Measurements from ENCODE around the gene WWOX.

The WWOX gene

GRCh38 chr16:78431701-78432100 lies 332.2 kb downstream of the WWOX start:
- no peaks in the 10 kb centered on the region for H3K9me3 ChIP-seq (ENCODE audit: control insufficient read depth, low read length)
- no peaks in the 10 kb centered on the region for H3K4me1 ChIP-seq (ENCODE audit: control insufficient read depth, insufficient read depth, low read length)
- no peak overlapping the region for H3K4me3 ChIP-seq (ENCODE audit: low read length)
- no peaks in the 10 kb centered on the region for H3K36me3 ChIP-seq (ENCODE audit: control insufficient read depth, insufficient read depth, low read length, severe bottlenecking)
- H3K9ac ChIP-seq (ENCODE audit: low read length): no peak overlapping the region
- DNase-seq (ENCODE audit: low read depth): no peak
- H3K27me3 ChIP-seq (replicated peaks; ENCODE audit: control insufficient read depth, insufficient read depth, low read length): no peaks in the 10 kb centered on the region

- no peak overlapping the region for H3K4me3 ChIP-seq (ENCODE audit: low read length)
- H3K4me1 ChIP-seq (ENCODE audit: control insufficient read depth, insufficient read depth, low read length): no peaks in the 10 kb centered on the region
- H3K9me3 ChIP-seq (ENCODE audit: control insufficient read depth, low read length): no peaks in the 10 kb centered on the region
- no peaks in the 10 kb centered on the region for H3K27me3 ChIP-seq (replicated peaks; ENCODE audit: control insufficient read depth, insufficient read depth, low read length)
- H3K9ac ChIP-seq (ENCODE audit: low read length): no peak overlapping the region
- no peak for DNase-seq (ENCODE audit: low read depth)
- H3K36me3 ChIP-seq (ENCODE audit: control insufficient read depth, insufficient read depth, low read length, severe bottlenecking): no peaks in the 10 kb centered on the region
Observed at GRCh38 chr16:78432451-78432850, 333.0 kb downstream of the WWOX start.

- Histone ChIP-seq H3K27me3 (replicated peaks; ENCODE audit: control insufficient read depth, insufficient read depth, low read length) (no peaks in the 10 kb centered on the region), H3K4me1 (ENCODE audit: control insufficient read depth, insufficient read depth, low read length) (no peaks in the 10 kb centered on the region), H3K9ac (ENCODE audit: low read length) (no peak overlapping the region), H3K36me3 (ENCODE audit: control insufficient read depth, insufficient read depth, low read length, severe bottlenecking) (no peaks in the 10 kb centered on the region), H3K9me3 (ENCODE audit: control insufficient read depth, low read length) (no peaks in the 10 kb centered on the region), H3K4me3 (ENCODE audit: low read length) (no peak overlapping the region)
- DNase-seq (ENCODE audit: low read depth): no peak
Observed at GRCh38 chr16:78433116-78433515, 333.7 kb downstream of the WWOX start.

GRCh38 chr16:78434401-78434800 lies 334.9 kb downstream of the WWOX start:
- Histone ChIP-seq H3K36me3 (ENCODE audit: control insufficient read depth, insufficient read depth, low read length, severe bottlenecking) (no peaks in the 10 kb centered on the region), H3K4me1 (ENCODE audit: control insufficient read depth, insufficient read depth, low read length) (no peaks in the 10 kb centered on the region), H3K9me3 (ENCODE audit: control insufficient read depth, low read length) (no peaks in the 10 kb centered on the region), H3K4me3 (ENCODE audit: low read length) (no peak overlapping the region), H3K27me3 (replicated peaks; ENCODE audit: control insufficient read depth, insufficient read depth, low read length) (no peaks in the 10 kb centered on the region), H3K9ac (ENCODE audit: low read length) (no peak overlapping the region)
- DNase-seq (ENCODE audit: low read depth): no peak

- Histone ChIP-seq H3K4me1 (ENCODE audit: control insufficient read depth, insufficient read depth, low read length) (no peaks in the 10 kb centered on the region), H3K36me3 (ENCODE audit: control insufficient read depth, insufficient read depth, low read length, severe bottlenecking) (no peaks in the 10 kb centered on the region), H3K27me3 (replicated peaks; ENCODE audit: control insufficient read depth, insufficient read depth, low read length) (no peaks in the 10 kb centered on the region), H3K4me3 (ENCODE audit: low read length) (no peak overlapping the region), H3K9ac (ENCODE audit: low read length) (no peak overlapping the region), H3K9me3 (ENCODE audit: control insufficient read depth, low read length) (no peaks in the 10 kb centered on the region)
- no peak for DNase-seq (ENCODE audit: low read depth)
Observed at GRCh38 chr16:78435260-78435659, 335.8 kb downstream of the WWOX start.

- H3K4me1 ChIP-seq (ENCODE audit: control insufficient read depth, insufficient read depth, low read length): no peaks in the 10 kb centered on the region
- H3K9ac ChIP-seq (ENCODE audit: low read length): no peak overlapping the region
- DNase-seq (ENCODE audit: low read depth): no peak
- no peaks in the 10 kb centered on the region for H3K36me3 ChIP-seq (ENCODE audit: control insufficient read depth, insufficient read depth, low read length, severe bottlenecking)
- no peaks in the 10 kb centered on the region for H3K9me3 ChIP-seq (ENCODE audit: control insufficient read depth, low read length)
- H3K27me3 ChIP-seq (replicated peaks; ENCODE audit: control insufficient read depth, insufficient read depth, low read length): no peaks in the 10 kb centered on the region
- no peak overlapping the region for H3K4me3 ChIP-seq (ENCODE audit: low read length)
Observed at GRCh38 chr16:78436023-78436422, 336.6 kb downstream of the WWOX start.

- no peak for DNase-seq (ENCODE audit: low read depth)
- no peaks in the 10 kb centered on the region for H3K9me3 ChIP-seq (ENCODE audit: control insufficient read depth, low read length)
- no peaks in the 10 kb centered on the region for H3K27me3 ChIP-seq (replicated peaks; ENCODE audit: control insufficient read depth, insufficient read depth, low read length)
- no peaks in the 10 kb centered on the region for H3K4me1 ChIP-seq (ENCODE audit: control insufficient read depth, insufficient read depth, low read length)
- H3K9ac ChIP-seq (ENCODE audit: low read length): no peak overlapping the region
- H3K4me3 ChIP-seq (ENCODE audit: low read length): no peak overlapping the region
- no peaks in the 10 kb centered on the region for H3K36me3 ChIP-seq (ENCODE audit: control insufficient read depth, insufficient read depth, low read length, severe bottlenecking)
Observed at GRCh38 chr16:78436846-78437245, 337.4 kb downstream of the WWOX start.

GRCh38 chr16:78437352-78437968 lies 338.0 kb downstream of the WWOX start:
- Histone ChIP-seq H3K27me3 (replicated peaks; ENCODE audit: control insufficient read depth, insufficient read depth, low read length) (no peaks in the 10 kb centered on the region), H3K4me1 (ENCODE audit: control insufficient read depth, insufficient read depth, low read length) (no peaks in the 10 kb centered on the region), H3K9ac (ENCODE audit: low read length) (no peak overlapping the region), H3K36me3 (ENCODE audit: control insufficient read depth, insufficient read depth, low read length, severe bottlenecking) (no peaks in the 10 kb centered on the region), H3K4me3 (ENCODE audit: low read length) (no peak overlapping the region), H3K9me3 (ENCODE audit: control insufficient read depth, low read length) (no peaks in the 10 kb centered on the region)
- peak; percentile 47 for DNase-seq (ENCODE audit: low read depth)

GRCh38 chr16:78438219-78438618 lies 338.8 kb downstream of the WWOX start:
- H3K4me3 ChIP-seq (ENCODE audit: low read length): no peak overlapping the region
- no peaks in the 10 kb centered on the region for H3K36me3 ChIP-seq (ENCODE audit: control insufficient read depth, insufficient read depth, low read length, severe bottlenecking)
- no peaks in the 10 kb centered on the region for H3K9me3 ChIP-seq (ENCODE audit: control insufficient read depth, low read length)
- H3K4me1 ChIP-seq (ENCODE audit: control insufficient read depth, insufficient read depth, low read length): peaks cover 2% of the 10 kb centered on the region
- H3K9ac ChIP-seq (ENCODE audit: low read length): no peak overlapping the region
- DNase-seq (ENCODE audit: low read depth): no peak
- H3K27me3 ChIP-seq (replicated peaks; ENCODE audit: control insufficient read depth, insufficient read depth, low read length): no peaks in the 10 kb centered on the region

- no peak overlapping the region for H3K4me3 ChIP-seq (ENCODE audit: low read length)
- DNase-seq (ENCODE audit: low read depth): no peak
- H3K36me3 ChIP-seq (ENCODE audit: control insufficient read depth, insufficient read depth, low read length, severe bottlenecking): no peaks in the 10 kb centered on the region
- no peaks in the 10 kb centered on the region for H3K9me3 ChIP-seq (ENCODE audit: control insufficient read depth, low read length)
- H3K9ac ChIP-seq (ENCODE audit: low read length): no peak overlapping the region
- H3K27me3 ChIP-seq (replicated peaks; ENCODE audit: control insufficient read depth, insufficient read depth, low read length): no peaks in the 10 kb centered on the region
- peaks cover 6% of the 10 kb centered on the region for H3K4me1 ChIP-seq (ENCODE audit: control insufficient read depth, insufficient read depth, low read length)
Observed at GRCh38 chr16:78438632-78439031, 339.2 kb downstream of the WWOX start.

GRCh38 chr16:78439646-78440045 lies 340.2 kb downstream of the WWOX start:
- H3K9ac ChIP-seq (ENCODE audit: low read length): no peak overlapping the region
- H3K4me3 ChIP-seq (ENCODE audit: low read length): no peak overlapping the region
- peaks cover 12% of the 10 kb centered on the region for H3K4me1 ChIP-seq (ENCODE audit: control insufficient read depth, insufficient read depth, low read length)
- DNase-seq (ENCODE audit: low read depth): no peak
- H3K27me3 ChIP-seq (replicated peaks; ENCODE audit: control insufficient read depth, insufficient read depth, low read length): no peaks in the 10 kb centered on the region
- H3K36me3 ChIP-seq (ENCODE audit: control insufficient read depth, insufficient read depth, low read length, severe bottlenecking): no peaks in the 10 kb centered on the region
- no peaks in the 10 kb centered on the region for H3K9me3 ChIP-seq (ENCODE audit: control insufficient read depth, low read length)

GRCh38 chr16:78441298-78441697 lies 341.8 kb downstream of the WWOX start:
- Histone ChIP-seq H3K27me3 (replicated peaks; ENCODE audit: control insufficient read depth, insufficient read depth, low read length) (no peaks in the 10 kb centered on the region), H3K9me3 (ENCODE audit: control insufficient read depth, low read length) (no peaks in the 10 kb centered on the region), H3K4me1 (ENCODE audit: control insufficient read depth, insufficient read depth, low read length) (peaks cover 12% of the 10 kb centered on the region), H3K9ac (ENCODE audit: low read length) (no peak overlapping the region), H3K4me3 (ENCODE audit: low read length) (no peak overlapping the region), H3K36me3 (ENCODE audit: control insufficient read depth, insufficient read depth, low read length, severe bottlenecking) (no peaks in the 10 kb centered on the region)
- DNase-seq (ENCODE audit: low read depth): no peak
